HEK293 (cell line): ENCODE results near the gene SGPL1.

Experiments
- CTCF ChIA-PET: fragments of 350-600 bp; formaldehyde crosslinking; extraction: SDS; loops from one replicate; lab custom pipeline; 2021; ENCODE audit warnings: antibody characterized with exemption; lab: Yijun Ruan, JAX
- POLR2A ChIA-PET: fragments of 300-600 bp; formaldehyde crosslinking; extraction: SDS; loops from one replicate; lab custom pipeline; 2020; ENCODE audit warnings: antibody characterized with exemption, inconsistent platforms; lab: Yijun Ruan, JAX
- H3K27ac ChIP-seq: fragments of 200-500 bp; sonication (Bioruptor generic); 2 replicates; pipeline ENCODE4 v1.5.1; 2014; ENCODE audit warnings: low read depth, low read length, control low read depth, inconsistent platforms; ENCODE audit errors: extremely low read depth
- H3K36me3 ChIP-seq, 2 experiments: fragments of 200-500 bp in 1 of 2; sonication (Bioruptor generic) in 1 of 2; 1 replicate in 1 of 2; 2 replicates in 1 of 2; pipeline ENCODE4 v1.5.1; 2014 to 2017; ENCODE audit warnings: inconsistent platforms in 2 of 2, low read length in 2 of 2; ENCODE audit not compliant: control insufficient read depth in 2 of 2, insufficient read depth in 1 of 2
- H3K4me1 ChIP-seq: fragments of 200-500 bp; sonication (Bioruptor generic); 2 replicates; pipeline ENCODE4 v1.5.1; 2014; ENCODE audit warnings: mild to moderate bottlenecking, low read length, inconsistent platforms; ENCODE audit not compliant: control insufficient read depth, insufficient read depth
- H3K4me3 ChIP-seq: 2 replicates; pipeline ENCODE4 v1.5.1; 2011; ENCODE audit warnings: low read depth, mild to moderate bottlenecking, control low read depth, low read length, moderate library complexity
- H3K9me3 ChIP-seq: fragments of 200-500 bp; sonication (Bioruptor generic); 2 replicates; pipeline ENCODE4 v1.5.1; 2014; ENCODE audit warnings: low read depth, low read length, inconsistent platforms; ENCODE audit not compliant: control insufficient read depth, insufficient read depth
- EGR2 ChIP-seq: fragments of 450-650 bp; formaldehyde crosslinking; IDR thresholded peaks from 2 replicates; pipeline ENCODE4 v1.5.1; 2016; ENCODE audit warnings: low read depth, missing biosample characterization, missing genetic modification characterization
- GLIS1 ChIP-seq: fragments of 450-650 bp; formaldehyde crosslinking; IDR thresholded peaks from 2 replicates; pipeline ENCODE4 v1.5.1; 2016; ENCODE audit warnings: missing biosample characterization, missing genetic modification characterization
- KLF1 ChIP-seq: fragments of 450-650 bp; formaldehyde crosslinking; IDR thresholded peaks from 2 replicates; pipeline ENCODE4 v1.5.1; 2016; ENCODE audit warnings: missing biosample characterization, missing genetic modification characterization
- KLF9 ChIP-seq: fragments of 450-650 bp; formaldehyde crosslinking; IDR thresholded peaks from 2 replicates; pipeline ENCODE4 v1.5.1; 2016; ENCODE audit warnings: missing biosample characterization, missing genetic modification characterization, low read depth
- WT1 ChIP-seq: fragments of 450-650 bp; formaldehyde crosslinking; IDR thresholded peaks from 2 replicates; pipeline ENCODE4 v1.5.1; 2016; ENCODE audit warnings: missing biosample characterization, missing genetic modification characterization
- ZBTB17 ChIP-seq: fragments of 450-650 bp; formaldehyde crosslinking; IDR thresholded peaks from 2 replicates; pipeline ENCODE4 v1.5.1; 2016; ENCODE audit warnings: missing biosample characterization, missing genetic modification characterization
- ZBTB21 ChIP-seq: fragments of 450-650 bp; formaldehyde crosslinking; IDR thresholded peaks from 2 replicates; pipeline ENCODE4 v1.5.1; 2017; ENCODE audit warnings: missing biosample characterization, missing genetic modification characterization
- ZBTB7A ChIP-seq: fragments of 450-650 bp; formaldehyde crosslinking; IDR thresholded peaks from 2 replicates; pipeline ENCODE4 v1.5.1; 2016; ENCODE audit warnings: low read depth, missing biosample characterization, missing genetic modification characterization
- ZBTB8A ChIP-seq: fragments of 450-650 bp; formaldehyde crosslinking; IDR thresholded peaks from 2 replicates; pipeline ENCODE4 v1.5.1; 2016; ENCODE audit warnings: missing biosample characterization, missing genetic modification characterization
- ZEB2 ChIP-seq: fragments of 450-650 bp; formaldehyde crosslinking; IDR thresholded peaks from 2 replicates; pipeline ENCODE4 v1.5.1; 2016; ENCODE audit warnings: missing biosample characterization, missing genetic modification characterization
- ZFHX2 ChIP-seq: fragments of 450-650 bp; formaldehyde crosslinking; conservative IDR thresholded peaks from 2 replicates; pipeline ENCODE4 v1.5.1; 2016; ENCODE audit warnings: missing biosample characterization, missing genetic modification characterization
- ZNF311 ChIP-seq: fragments of 450-650 bp; formaldehyde crosslinking; IDR thresholded peaks from 2 replicates; pipeline ENCODE4 v1.5.1; 2017; ENCODE audit warnings: missing biosample characterization, missing genetic modification characterization, borderline replicate concordance
- ZNF600 ChIP-seq: fragments of 450-650 bp; formaldehyde crosslinking; IDR thresholded peaks from 2 replicates; pipeline ENCODE4 v1.5.1; 2016; ENCODE audit warnings: missing biosample characterization, missing genetic modification characterization
- ZNF629 ChIP-seq: fragments of 450-650 bp; formaldehyde crosslinking; IDR thresholded peaks from 2 replicates; pipeline ENCODE4 v1.5.1; 2017; ENCODE audit warnings: missing biosample characterization, missing genetic modification characterization
- ZNF658 ChIP-seq: fragments of 450-650 bp; formaldehyde crosslinking; IDR thresholded peaks from 2 replicates; pipeline ENCODE4; 2016; ENCODE audit warnings: missing biosample characterization, missing genetic modification characterization
- ZNF677 ChIP-seq: fragments of 450-650 bp; IDR thresholded peaks from 2 replicates; pipeline ENCODE4 v1.5.0; 2018; ENCODE audit warnings: missing biosample characterization, mild to moderate bottlenecking, missing genetic modification characterization, moderate library complexity
- ZNF707 ChIP-seq: fragments of 450-650 bp; formaldehyde crosslinking; IDR thresholded peaks from 2 replicates; pipeline ENCODE4 v1.5.1; 2016; ENCODE audit warnings: missing biosample characterization, missing genetic modification characterization
- ZNF76 ChIP-seq: fragments of 450-650 bp; formaldehyde crosslinking; IDR thresholded peaks from 2 replicates; pipeline ENCODE4; 2016; ENCODE audit warnings: low read depth, missing biosample characterization, missing genetic modification characterization, borderline replicate concordance
- ZNF843 ChIP-seq: fragments of 450-650 bp; formaldehyde crosslinking; IDR thresholded peaks from 2 replicates; pipeline ENCODE4 v1.5.1; 2016; ENCODE audit warnings: missing biosample characterization, missing genetic modification characterization
- ZSCAN30 ChIP-seq: fragments of 450-650 bp; IDR thresholded peaks from 2 replicates; pipeline ENCODE4 v1.5.1; 2018; ENCODE audit warnings: missing biosample characterization, mild to moderate bottlenecking, missing genetic modification characterization, moderate library complexity
- TF ChIP-seq, protein P1 (sequence below): fragments of 450-650 bp; formaldehyde crosslinking; IDR thresholded peaks from 2 replicates; pipeline ENCODE4 v1.5.1; 2016; ENCODE audit warnings: missing biosample characterization, missing genetic modification characterization, low read depth
- TF ChIP-seq, protein P2 (sequence below): fragments of 450-650 bp; formaldehyde crosslinking; IDR thresholded peaks from 2 replicates; pipeline ENCODE4 v1.5.1; 2016; ENCODE audit warnings: missing biosample characterization, missing genetic modification characterization

Gene SGPL1

DNA sequence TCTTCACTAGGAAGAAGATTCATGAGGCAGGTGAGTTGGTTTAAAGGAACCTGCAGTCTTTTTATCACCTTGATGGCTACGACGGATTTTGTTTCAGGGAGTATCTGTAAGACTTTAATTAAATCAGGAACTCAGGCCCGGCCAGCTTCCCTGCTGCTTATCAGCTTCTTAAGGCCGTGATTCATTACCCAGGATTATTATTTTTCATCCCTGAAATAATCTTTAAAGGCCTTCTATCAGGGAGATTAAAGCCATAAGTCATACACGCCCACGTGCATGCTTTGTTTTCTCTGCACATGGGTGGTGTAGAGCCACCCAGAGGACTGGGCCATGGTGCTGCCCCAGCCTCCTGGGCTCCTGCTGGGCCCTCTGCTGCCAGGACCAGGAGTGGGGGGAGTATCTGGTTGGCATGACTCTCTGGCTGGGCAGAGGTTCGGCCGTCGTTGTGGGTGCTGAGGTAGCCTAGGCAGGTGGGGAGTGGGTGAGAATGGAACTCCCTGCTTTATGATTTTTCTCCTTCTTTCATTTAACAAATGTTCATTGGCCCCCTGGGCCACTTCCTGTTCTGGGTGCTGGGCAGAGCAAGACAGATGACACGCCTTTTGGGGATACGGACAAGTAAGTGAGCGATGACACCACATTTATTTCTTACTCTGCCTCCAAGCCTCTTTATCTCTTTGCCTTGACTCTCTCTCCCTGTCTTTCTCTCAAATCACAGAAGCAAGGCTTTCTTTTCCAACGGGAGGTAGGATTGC, 111.6 kb downstream of the SGPL1 start (continued):
- TF ChIP-seq EGR2 (peak; percentile 80), ZNF76 (tag by site-specific recombination) (no peak), ZNF600 (no peak; the same call in 1 of the 2 replicates), ZNF629 (tag by site-specific recombination) (no peak), ZNF677 (tag by site-specific recombination) (no peak), ZNF311 (tag by site-specific recombination) (no peak), ZNF843 (peak; percentile 62; the same call in 1 of the 2 replicates), ZFHX2 (peak; percentile 81), ZNF707 (tag by site-specific recombination) (peak; percentile 56; the same call in 1 of the 2 replicates), GLIS1 (tag by site-specific recombination) (peak; percentile 16; the same call in 1 of the 2 replicates), WT1 (tag by site-specific recombination) (peak; percentile 58), ZNF658 (tag by site-specific recombination) (no peak), KLF1 (0 out of 2 replicates have a peak, but pooled peaks have one; percentile 21), ZBTB21 (tag by site-specific recombination) (no peak), ZSCAN30 (no peak), ZBTB7A (tag by site-specific recombination) (no peak)
- TF ChIP-seq, protein P1, sequence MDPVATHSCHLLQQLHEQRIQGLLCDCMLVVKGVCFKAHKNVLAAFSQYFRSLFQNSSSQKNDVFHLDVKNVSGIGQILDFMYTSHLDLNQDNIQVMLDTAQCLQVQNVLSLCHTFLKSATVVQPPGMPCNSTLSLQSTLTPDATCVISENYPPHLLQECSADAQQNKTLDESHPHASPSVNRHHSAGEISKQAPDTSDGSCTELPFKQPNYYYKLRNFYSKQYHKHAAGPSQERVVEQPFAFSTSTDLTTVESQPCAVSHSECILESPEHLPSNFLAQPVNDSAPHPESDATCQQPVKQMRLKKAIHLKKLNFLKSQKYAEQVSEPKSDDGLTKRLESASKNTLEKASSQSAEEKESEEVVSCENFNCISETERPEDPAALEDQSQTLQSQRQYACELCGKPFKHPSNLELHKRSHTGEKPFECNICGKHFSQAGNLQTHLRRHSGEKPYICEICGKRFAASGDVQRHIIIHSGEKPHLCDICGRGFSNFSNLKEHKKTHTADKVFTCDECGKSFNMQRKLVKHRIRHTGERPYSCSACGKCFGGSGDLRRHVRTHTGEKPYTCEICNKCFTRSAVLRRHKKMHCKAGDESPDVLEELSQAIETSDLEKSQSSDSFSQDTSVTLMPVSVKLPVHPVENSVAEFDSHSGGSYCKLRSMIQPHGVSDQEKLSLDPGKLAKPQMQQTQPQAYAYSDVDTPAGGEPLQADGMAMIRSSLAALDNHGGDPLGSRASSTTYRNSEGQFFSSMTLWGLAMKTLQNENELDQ (tag by site-specific recombination): no peak
- TF ChIP-seq, protein P2, sequence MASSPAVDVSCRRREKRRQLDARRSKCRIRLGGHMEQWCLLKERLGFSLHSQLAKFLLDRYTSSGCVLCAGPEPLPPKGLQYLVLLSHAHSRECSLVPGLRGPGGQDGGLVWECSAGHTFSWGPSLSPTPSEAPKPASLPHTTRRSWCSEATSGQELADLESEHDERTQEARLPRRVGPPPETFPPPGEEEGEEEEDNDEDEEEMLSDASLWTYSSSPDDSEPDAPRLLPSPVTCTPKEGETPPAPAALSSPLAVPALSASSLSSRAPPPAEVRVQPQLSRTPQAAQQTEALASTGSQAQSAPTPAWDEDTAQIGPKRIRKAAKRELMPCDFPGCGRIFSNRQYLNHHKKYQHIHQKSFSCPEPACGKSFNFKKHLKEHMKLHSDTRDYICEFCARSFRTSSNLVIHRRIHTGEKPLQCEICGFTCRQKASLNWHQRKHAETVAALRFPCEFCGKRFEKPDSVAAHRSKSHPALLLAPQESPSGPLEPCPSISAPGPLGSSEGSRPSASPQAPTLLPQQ (tag by site-specific recombination): peak; percentile 30; the same call in 1 of the 2 replicates

DNA sequence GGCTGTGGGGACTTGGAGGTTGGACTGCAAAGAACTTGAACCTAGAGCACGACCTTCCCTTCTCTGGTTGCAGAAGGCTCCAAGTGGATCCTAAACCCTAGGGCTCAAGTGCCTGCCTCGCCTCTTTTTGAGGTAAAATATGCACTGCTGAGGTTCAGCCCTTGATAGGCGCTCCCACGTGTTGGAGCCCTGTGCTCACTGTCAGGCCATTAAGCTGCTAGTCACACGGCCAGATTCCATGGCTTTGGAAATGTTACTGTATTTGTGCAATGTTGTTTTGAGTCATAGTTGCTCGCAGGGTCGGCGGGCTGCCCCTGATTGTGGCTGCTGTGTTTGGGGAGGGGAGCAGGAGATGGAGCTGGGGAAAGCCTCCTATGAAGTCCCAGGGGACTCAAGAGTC, 112.4 kb downstream of the SGPL1 start:
- POLR2A ChIA-PET: no interaction called here
- no peaks in the 10 kb centered on the region for H3K9me3 ChIP-seq
- peaks cover 12% of the 10 kb centered on the region for H3K4me1 ChIP-seq
- H3K4me3 ChIP-seq: no peak overlapping the region
- TF ChIP-seq KLF9 (no peak), ZFHX2 (0 out of 2 replicates have a peak, but pooled peaks have one; percentile 6), ZNF600 (0 out of 2 replicates have a peak, but pooled peaks have one; percentile 25), ZEB2 (no peak), ZBTB17 (tag by site-specific recombination) (peak; percentile 91), ZBTB8A (tag by site-specific recombination) (peak; percentile 80)
- H3K36me3 ChIP-seq: no peaks in the 10 kb centered on the region
- H3K27ac ChIP-seq: no peak overlapping the region
- CTCF ChIA-PET: interaction anchor here (0.6 to 5.1 kb wide), 4 partner anchors 202 to 957 kb away, joined by 4 to 33 read pairs (median 4); no protein-coding TSS in a partner anchor
